Activated T-helper 1 cell treated with Interleukin-2 at 50 U/mL for 16 hours (primary cell): ENCODE data around the gene CACNB2.
"Not testable (repeated sequence)": the region's sequence is repeated elsewhere in the genome, so short reads cannot be mapped to it uniquely, and the experiment has no call there.

Experiments used
- DNase-seq: peaks from one replicate; pipeline ENCODE4 v3.0.0-alpha.2; 2020; ENCODE audit warnings: low read depth

Gene CACNB2

DNA sequence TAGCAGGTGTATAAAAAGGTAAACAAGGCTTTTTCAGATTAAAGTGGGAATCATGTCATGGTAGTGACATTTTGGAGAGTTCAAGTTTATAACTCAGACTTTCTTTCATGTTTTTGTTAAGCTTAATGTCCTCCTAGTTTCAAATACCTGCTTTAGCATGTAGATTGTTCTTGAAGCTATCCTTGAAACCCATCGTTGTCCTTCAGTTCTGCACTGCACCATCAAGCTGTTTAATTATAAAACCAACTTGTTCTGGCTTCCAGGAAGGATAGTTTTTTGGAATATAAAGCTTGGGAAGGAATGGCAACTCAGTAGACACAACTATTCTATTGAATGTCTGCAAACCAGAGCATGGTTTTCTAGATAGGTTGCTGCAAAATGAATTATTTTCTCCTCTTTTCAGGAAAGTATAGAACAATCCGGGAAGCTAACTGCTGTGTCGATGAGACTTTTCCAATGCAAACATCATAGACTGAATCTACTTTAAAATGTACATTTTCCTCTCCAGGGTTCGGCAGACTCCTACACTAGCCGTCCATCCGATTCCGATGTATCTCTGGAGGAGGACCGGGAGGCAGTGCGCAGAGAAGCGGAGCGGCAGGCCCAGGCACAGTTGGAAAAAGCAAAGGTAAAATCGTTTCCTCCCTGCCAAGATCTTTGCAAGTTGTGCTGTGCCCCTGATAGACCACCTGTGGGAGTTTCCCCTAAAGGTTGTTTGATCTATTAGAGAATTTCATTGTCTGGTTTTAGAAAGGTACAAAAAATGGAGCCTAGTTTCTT is 261.4 kb downstream of the CACNB2 start:
- DNase-seq = no peak

- no peak for DNase-seq
These were observed 262.6 kb downstream of the CACNB2 start for GRCh38 chr10:18402853-18403252.

DNA sequence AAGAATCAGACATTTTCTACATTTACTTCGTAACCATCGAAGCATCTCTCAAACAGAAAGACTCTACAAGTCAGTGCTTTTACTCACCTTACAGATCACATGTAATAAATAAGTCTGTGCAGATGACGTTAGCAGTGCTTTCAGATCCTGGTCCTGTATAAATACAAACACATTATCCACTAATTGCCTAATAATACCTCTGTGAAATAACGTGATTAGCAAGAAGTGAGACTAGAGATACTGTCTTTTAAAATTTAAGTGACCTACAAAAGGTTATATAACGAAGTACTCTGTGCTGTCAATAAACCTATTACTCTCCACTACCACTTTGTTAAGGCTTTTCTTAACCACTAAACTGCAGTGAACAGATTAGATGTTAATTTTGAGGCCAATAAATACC is 264.3 kb downstream of the CACNB2 start:
- no peak for DNase-seq

DNA sequence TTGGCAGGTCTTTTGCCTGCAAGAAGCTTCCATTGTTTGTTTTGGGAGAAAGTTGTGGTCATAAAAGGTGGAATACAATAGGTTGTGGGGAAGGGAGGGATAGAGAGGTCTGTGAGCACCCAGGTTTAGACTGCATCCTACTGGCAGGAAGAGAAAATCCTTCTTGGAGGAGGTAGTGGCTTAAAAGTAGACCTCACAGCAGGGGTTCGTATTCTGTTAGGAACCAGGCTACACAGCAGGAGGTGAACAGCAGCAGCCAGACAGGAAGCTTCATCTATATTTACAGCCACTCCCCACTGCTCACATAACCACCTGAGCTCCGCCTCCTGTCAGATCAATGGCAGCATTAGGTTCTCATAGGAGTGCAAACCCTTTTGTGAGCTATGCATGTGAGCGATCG is 265.9 kb downstream of the CACNB2 start:
- DNase-seq = no peak

DNA sequence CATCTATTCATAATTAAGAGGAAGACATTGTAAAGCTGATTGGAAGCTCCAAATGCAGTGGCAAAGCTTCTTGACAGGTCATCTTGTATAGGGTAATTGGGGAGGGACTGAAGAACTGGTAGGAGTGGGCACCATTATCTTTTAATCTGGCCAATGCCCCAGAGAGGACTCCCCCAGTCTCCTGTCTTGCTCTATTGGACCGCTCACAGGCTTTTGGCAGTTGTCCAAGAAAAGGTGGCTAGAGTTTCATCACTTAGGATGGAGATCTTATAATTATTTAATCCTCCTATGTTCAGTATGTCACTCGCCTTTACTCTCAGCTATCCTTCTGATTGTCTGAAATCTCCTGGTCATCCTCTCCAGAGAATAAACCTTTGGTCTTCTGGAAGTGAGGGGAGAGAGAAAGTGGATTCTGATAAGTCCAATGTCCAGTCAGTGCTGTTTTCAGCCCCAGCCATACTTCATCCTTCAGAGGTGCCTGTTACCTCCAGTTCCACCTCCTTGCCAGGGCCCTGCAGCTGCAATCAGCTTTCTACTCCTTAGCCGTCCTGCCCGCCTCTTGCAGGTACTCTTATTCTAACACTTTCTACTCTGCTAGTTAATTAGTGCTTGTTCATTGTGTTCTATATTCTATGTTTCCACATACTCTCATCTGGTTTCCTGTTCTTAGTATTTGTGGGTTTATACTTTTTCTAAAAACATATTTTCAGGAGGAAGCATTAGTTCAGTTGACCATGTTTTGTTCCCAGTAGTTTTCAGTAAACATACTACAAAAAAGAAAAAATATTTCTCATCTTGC is 269.6 kb downstream of the CACNB2 start:
- DNase-seq = no peak

GRCh38 chr10:18414061-18414460 is 273.8 kb downstream of the CACNB2 start:
- DNase-seq = no peak

DNA sequence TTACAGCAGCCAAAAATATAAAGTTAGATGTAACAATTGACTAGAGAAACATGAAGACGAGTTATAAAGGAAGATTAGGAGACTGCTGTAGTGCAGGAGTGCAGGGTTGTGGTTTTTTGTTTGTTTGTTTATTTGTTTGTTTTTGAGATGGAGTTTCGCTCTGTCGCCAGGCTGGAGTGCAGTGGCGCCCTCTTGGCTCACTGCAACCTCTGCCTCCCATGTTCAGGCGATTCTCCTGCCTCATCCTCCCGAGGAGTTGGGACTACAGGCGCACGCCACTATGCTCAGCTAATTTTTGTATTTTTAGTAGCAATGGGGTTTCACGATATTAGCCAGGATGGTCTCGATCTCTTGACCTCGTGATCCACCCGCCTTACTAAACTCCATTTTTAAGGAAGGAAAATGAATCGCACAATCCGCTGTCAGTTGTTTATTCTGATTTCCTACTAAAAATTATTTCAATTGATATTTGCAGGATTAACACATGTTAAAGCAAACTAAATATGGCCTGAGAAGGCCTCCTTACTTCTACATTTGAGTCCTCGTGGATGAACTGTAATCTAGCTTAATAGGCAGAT is 277.8 kb downstream of the CACNB2 start:
- DNase-seq = no peak

GRCh38 chr10:18418541-18419215 is 278.5 kb downstream of the CACNB2 start:
- DNase-seq = no peak

GRCh38 chr10:18419945-18420344 is 279.7 kb downstream of the CACNB2 start:
- DNase-seq = no peak

DNA sequence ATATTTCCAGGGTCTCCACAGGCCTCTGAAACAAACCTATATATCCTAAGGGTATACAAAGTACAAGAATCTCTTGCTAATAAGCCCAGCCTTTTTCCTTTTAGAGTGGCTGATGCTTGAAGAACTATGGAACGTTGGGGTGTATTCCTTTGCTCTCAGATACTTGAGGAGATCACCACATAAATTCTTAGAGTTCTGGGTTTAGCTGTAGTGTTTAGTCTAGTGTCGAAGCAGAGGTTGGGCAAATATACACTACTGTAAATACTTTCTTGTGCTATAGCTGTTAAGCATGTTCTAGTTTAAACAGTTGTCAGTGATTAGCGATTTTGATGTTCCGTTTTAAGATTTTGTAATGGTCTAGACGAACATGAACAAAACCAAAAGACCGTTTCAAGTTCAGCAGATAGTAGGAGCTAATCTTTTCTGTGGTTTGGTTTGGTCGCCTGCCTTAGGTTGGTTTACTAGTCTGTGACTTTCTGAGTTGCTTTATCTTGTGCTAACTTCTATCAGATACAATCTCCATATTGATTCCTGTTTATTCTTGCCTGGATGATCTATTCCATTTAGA is 281.6 kb downstream of the CACNB2 start:
- DNase-seq = no peak

GRCh38 chr10:18423058-18423637 is 282.9 kb downstream of the CACNB2 start:
- no peak for DNase-seq

DNA sequence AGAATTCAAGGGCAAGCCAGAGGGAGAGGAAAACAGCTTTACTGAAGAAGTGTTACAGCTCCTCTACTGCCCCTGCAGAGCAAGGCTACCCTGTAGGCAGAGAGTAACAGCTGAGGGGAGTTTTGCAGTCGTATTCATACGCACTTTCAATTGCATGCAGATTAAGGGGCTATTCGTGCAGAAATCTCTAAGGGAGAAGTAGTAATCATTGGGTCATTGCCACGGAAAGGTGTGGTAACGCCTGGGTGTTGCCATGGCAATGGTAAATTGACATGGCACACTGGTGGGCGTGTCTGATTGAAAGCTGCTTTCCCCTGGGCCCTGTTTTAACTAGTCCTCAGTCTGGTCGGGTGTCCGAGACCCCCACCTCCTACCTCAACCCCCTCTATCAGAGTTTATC is 284.0 kb downstream of the CACNB2 start:
- DNase-seq = no peak

- no peak for DNase-seq
These were observed 289.1 kb downstream of the CACNB2 start for GRCh38 chr10:18429335-18429734.

- no peak for DNase-seq
These were observed 296.7 kb downstream of the CACNB2 start for GRCh38 chr10:18436902-18437301.

DNA sequence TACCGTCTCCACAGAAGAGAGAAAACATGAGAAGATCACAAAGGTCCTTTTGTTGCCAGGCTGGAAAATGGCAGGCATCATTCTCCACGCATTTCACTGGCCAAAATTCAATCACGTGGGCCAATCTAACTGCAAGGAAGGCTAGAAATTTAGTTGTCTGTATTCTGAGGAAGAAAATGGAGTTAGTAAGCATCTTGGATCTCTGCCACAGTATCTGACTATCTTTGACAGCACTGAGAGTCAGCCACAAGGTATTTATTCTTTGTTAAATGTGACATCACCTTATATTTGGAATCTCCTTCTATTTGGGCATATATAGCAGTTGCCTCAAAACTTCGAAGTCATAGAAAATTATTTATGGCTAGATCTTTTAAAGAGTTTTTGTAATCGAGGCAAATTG is 297.3 kb downstream of the CACNB2 start:
- no peak for DNase-seq

DNA sequence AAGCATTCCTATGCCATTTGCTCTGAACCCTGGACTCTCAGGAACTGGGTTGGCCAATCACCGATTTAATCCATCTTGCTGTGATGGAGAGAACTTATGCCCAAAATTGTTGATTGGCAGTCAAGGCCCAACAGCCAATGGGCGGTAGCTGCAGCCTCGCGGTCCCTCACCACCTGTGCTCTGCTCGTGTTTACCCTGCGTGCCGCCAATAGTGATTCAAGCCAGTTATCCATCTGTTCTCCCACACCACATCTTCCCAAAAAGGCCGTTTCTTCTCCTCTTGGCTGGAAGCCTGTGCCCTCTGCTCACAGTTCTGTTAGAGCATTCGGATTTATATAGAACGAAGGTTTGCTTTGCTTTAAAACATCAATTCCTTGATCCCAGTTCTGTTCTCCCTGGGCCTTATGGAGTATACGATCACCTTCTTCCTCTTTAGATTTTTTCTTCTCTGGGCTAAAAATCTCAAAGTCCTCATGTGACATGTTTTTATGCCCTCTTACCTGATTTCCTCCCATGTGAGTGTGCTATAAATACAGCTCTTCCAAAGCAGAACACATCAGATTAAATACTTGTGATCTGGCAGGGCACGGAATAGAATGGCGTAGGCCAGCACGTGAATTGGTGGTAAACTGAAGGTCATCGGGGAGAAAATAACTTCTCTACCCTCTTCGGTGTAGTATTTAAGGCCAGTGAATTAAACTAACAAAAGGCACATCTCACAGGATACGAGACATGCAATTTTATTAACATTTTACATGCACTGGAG is 298.3 kb downstream of the CACNB2 start:
- DNase-seq = no peak

- DNase-seq = no peak
These were observed 299.4 kb downstream of the CACNB2 start for GRCh38 chr10:18439601-18440000.

GRCh38 chr10:18445635-18446034 is 305.4 kb downstream of the CACNB2 start:
- not testable (repeated sequence) for DNase-seq

DNA sequence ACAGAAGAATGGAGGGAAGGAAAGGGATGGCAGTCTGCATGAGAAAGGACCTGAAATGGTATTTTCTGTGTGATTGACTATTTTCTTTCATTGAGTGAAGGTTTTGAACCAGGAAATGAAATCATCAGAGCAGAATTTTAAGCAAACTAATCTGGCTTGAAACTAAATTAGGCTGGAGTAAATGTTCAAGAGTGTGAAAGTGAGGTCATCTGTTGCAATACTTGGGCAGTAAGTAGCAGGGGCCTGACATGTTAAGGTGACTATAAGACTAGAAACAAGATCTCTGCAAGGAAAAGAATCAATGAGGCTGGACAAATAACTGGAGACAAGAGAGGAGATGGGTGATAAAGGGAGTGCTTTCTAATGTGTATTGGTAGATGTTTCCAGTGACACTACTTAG is 306.0 kb downstream of the CACNB2 start:
- DNase-seq = no peak

GRCh38 chr10:18449611-18450026 is 309.4 kb downstream of the CACNB2 start:
- DNase-seq = no peak

GRCh38 chr10:18450298-18450697 is 310.1 kb downstream of the CACNB2 start:
- no peak for DNase-seq
